ENCODE results near the gene PLEKHA5.

PLEKHA5 gene

GRCh38 chr12:19105463-19105862 lies 24.1 kb upstream of the PLEKHA5 start:
- WGBS, 2 experiments: 87 to 94% methylated on average over 2 of the region's 3 CpGs
- H3K4me3 ChIP-seq (ENCODE audit: insufficient read depth, low read depth, low read length): no peak overlapping the region
- H3K27me3 ChIP-seq (ENCODE audit: control insufficient read depth, insufficient read depth, low read length, poor library complexity, severe bottlenecking): no peaks in the 10 kb centered on the region
- no peaks in the 10 kb centered on the region for H3K36me3 ChIP-seq (ENCODE audit: control insufficient read depth, insufficient read depth, low read length)
- H3K9me3 ChIP-seq (ENCODE audit: control insufficient read depth, low read length): no peaks in the 10 kb centered on the region
- no peaks in the 10 kb centered on the region for H3K4me1 ChIP-seq (ENCODE audit: control insufficient read depth, insufficient read depth, low read length)
- no peak overlapping the region for H3K27ac ChIP-seq (ENCODE audit: insufficient read depth, low read depth, low read length, poor library complexity, severe bottlenecking)

GRCh38 chr12:19107750-19108149 lies 21.8 kb upstream of the PLEKHA5 start:
- Histone ChIP-seq H3K27me3 (ENCODE audit: control insufficient read depth, insufficient read depth, low read length, poor library complexity, severe bottlenecking) (no peaks in the 10 kb centered on the region), H3K27ac (ENCODE audit: insufficient read depth, low read depth, low read length, poor library complexity, severe bottlenecking) (no peak overlapping the region), H3K9me3 (ENCODE audit: control insufficient read depth, low read length) (no peaks in the 10 kb centered on the region), H3K4me1 (ENCODE audit: control insufficient read depth, insufficient read depth, low read length) (no peaks in the 10 kb centered on the region), H3K4me3 (ENCODE audit: insufficient read depth, low read depth, low read length) (no peak overlapping the region), H3K36me3 (ENCODE audit: control insufficient read depth, insufficient read depth, low read length) (no peaks in the 10 kb centered on the region)
- WGBS, 2 experiments: 96% methylated on average over 24 of the region's 24 CpGs

- no peak overlapping the region for H3K4me3 ChIP-seq (ENCODE audit: insufficient read depth, low read depth, low read length)
- no peaks in the 10 kb centered on the region for H3K36me3 ChIP-seq (ENCODE audit: control insufficient read depth, insufficient read depth, low read length)
- no peaks in the 10 kb centered on the region for H3K27me3 ChIP-seq (ENCODE audit: control insufficient read depth, insufficient read depth, low read length, poor library complexity, severe bottlenecking)
- no peak overlapping the region for H3K27ac ChIP-seq (ENCODE audit: insufficient read depth, low read depth, low read length, poor library complexity, severe bottlenecking)
- H3K4me1 ChIP-seq (ENCODE audit: control insufficient read depth, insufficient read depth, low read length): peaks cover 2% of the 10 kb centered on the region
- WGBS, 2 experiments: 92% methylated on average over 3 of the region's 3 CpGs
- H3K9me3 ChIP-seq (ENCODE audit: control insufficient read depth, low read length): no peaks in the 10 kb centered on the region
Measured at GRCh38 chr12:19110221-19110940, 19.2 kb upstream of the PLEKHA5 start.

- H3K36me3 ChIP-seq (ENCODE audit: control insufficient read depth, insufficient read depth, low read length): no peaks in the 10 kb centered on the region
- no peaks in the 10 kb centered on the region for H3K27me3 ChIP-seq (ENCODE audit: control insufficient read depth, insufficient read depth, low read length, poor library complexity, severe bottlenecking)
- no peak overlapping the region for H3K4me3 ChIP-seq (ENCODE audit: insufficient read depth, low read depth, low read length)
- H3K9me3 ChIP-seq (ENCODE audit: control insufficient read depth, low read length): no peaks in the 10 kb centered on the region
- H3K4me1 ChIP-seq (ENCODE audit: control insufficient read depth, insufficient read depth, low read length): peaks cover 8% of the 10 kb centered on the region
- 85 to 88% methylated on average over 2 of the region's 3 CpGs for WGBS, 2 experiments
- no peak overlapping the region for H3K27ac ChIP-seq (ENCODE audit: insufficient read depth, low read depth, low read length, poor library complexity, severe bottlenecking)
Measured at GRCh38 chr12:19113464-19113863, 16.1 kb upstream of the PLEKHA5 start.

- H3K4me3 ChIP-seq (ENCODE audit: insufficient read depth, low read depth, low read length): no peak overlapping the region
- no peaks in the 10 kb centered on the region for H3K9me3 ChIP-seq (ENCODE audit: control insufficient read depth, low read length)
- H3K36me3 ChIP-seq (ENCODE audit: control insufficient read depth, insufficient read depth, low read length): no peaks in the 10 kb centered on the region
- no peak overlapping the region for H3K27ac ChIP-seq (ENCODE audit: insufficient read depth, low read depth, low read length, poor library complexity, severe bottlenecking)
- H3K27me3 ChIP-seq (ENCODE audit: control insufficient read depth, insufficient read depth, low read length, poor library complexity, severe bottlenecking): no peaks in the 10 kb centered on the region
- 67 to 74% methylated on average over 1 of the region's 1 CpG for WGBS, 2 experiments
- H3K4me1 ChIP-seq (ENCODE audit: control insufficient read depth, insufficient read depth, low read length): peaks cover 8% of the 10 kb centered on the region
Measured at GRCh38 chr12:19115285-19115684, 14.2 kb upstream of the PLEKHA5 start.

GRCh38 chr12:19119440-19119839 lies 10.1 kb upstream of the PLEKHA5 start:
- no peak overlapping the region for H3K4me3 ChIP-seq (ENCODE audit: insufficient read depth, low read depth, low read length)
- WGBS, 2 experiments: 96 to 100% methylated on average over 1 to 3 of the region's 3 CpGs

GRCh38 chr12:19120795-19121194 lies 8.7 kb upstream of the PLEKHA5 start:
- Histone ChIP-seq H3K27ac (ENCODE audit: insufficient read depth, low read depth, low read length, poor library complexity, severe bottlenecking) (no peak overlapping the region), H3K36me3 (ENCODE audit: control insufficient read depth, insufficient read depth, low read length) (no peaks in the 10 kb centered on the region), H3K27me3 (ENCODE audit: control insufficient read depth, insufficient read depth, low read length, poor library complexity, severe bottlenecking) (no peaks in the 10 kb centered on the region), H3K9me3 (ENCODE audit: control insufficient read depth, low read length) (no peaks in the 10 kb centered on the region), H3K4me1 (ENCODE audit: control insufficient read depth, insufficient read depth, low read length) (peaks cover 1% of the 10 kb centered on the region), H3K4me3 (ENCODE audit: insufficient read depth, low read depth, low read length) (no peak overlapping the region)
- 62 to 64% methylated on average over 3 of the region's 3 CpGs for WGBS, 2 experiments

More at GRCh38 chr12:19119440-19119839, 10.1 kb upstream of the PLEKHA5 start:
- Histone ChIP-seq H3K4me1 (ENCODE audit: control insufficient read depth, insufficient read depth, low read length) (peaks cover 8% of the 10 kb centered on the region), H3K27me3 (ENCODE audit: control insufficient read depth, insufficient read depth, low read length, poor library complexity, severe bottlenecking) (no peaks in the 10 kb centered on the region), H3K27ac (ENCODE audit: insufficient read depth, low read depth, low read length, poor library complexity, severe bottlenecking) (no peak overlapping the region), H3K36me3 (ENCODE audit: control insufficient read depth, insufficient read depth, low read length) (no peaks in the 10 kb centered on the region), H3K9me3 (ENCODE audit: control insufficient read depth, low read length) (no peaks in the 10 kb centered on the region)

- no peaks in the 10 kb centered on the region for H3K36me3 ChIP-seq (ENCODE audit: control insufficient read depth, insufficient read depth, low read length)
- WGBS, 2 experiments: 87 to 100% methylated on average over 1 of the region's 1 CpG
- H3K4me3 ChIP-seq (ENCODE audit: insufficient read depth, low read depth, low read length): no peak overlapping the region
- no peaks in the 10 kb centered on the region for H3K4me1 ChIP-seq (ENCODE audit: control insufficient read depth, insufficient read depth, low read length)
- no peaks in the 10 kb centered on the region for H3K27me3 ChIP-seq (ENCODE audit: control insufficient read depth, insufficient read depth, low read length, poor library complexity, severe bottlenecking)
- no peaks in the 10 kb centered on the region for H3K9me3 ChIP-seq (ENCODE audit: control insufficient read depth, low read length)
- no peak overlapping the region for H3K27ac ChIP-seq (ENCODE audit: insufficient read depth, low read depth, low read length, poor library complexity, severe bottlenecking)
Measured at GRCh38 chr12:19121449-19122018, 8.0 kb upstream of the PLEKHA5 start.

GRCh38 chr12:19125325-19125724 lies 4.2 kb upstream of the PLEKHA5 start:
- Histone ChIP-seq H3K27me3 (ENCODE audit: control insufficient read depth, insufficient read depth, low read length, poor library complexity, severe bottlenecking) (no peaks in the 10 kb centered on the region), H3K9me3 (ENCODE audit: control insufficient read depth, low read length) (no peaks in the 10 kb centered on the region), H3K27ac (ENCODE audit: insufficient read depth, low read depth, low read length, poor library complexity, severe bottlenecking) (no peak overlapping the region), H3K36me3 (ENCODE audit: control insufficient read depth, insufficient read depth, low read length) (no peaks in the 10 kb centered on the region), H3K4me1 (ENCODE audit: control insufficient read depth, insufficient read depth, low read length) (no peaks in the 10 kb centered on the region), H3K4me3 (ENCODE audit: insufficient read depth, low read depth, low read length) (no peak overlapping the region)
- WGBS, 2 experiments: 90 to 98% methylated on average over 5 of the region's 5 CpGs

GRCh38 chr12:19127270-19127669 lies 2.3 kb upstream of the PLEKHA5 start:
- no peaks in the 10 kb centered on the region for H3K4me1 ChIP-seq (ENCODE audit: control insufficient read depth, insufficient read depth, low read length)
- no peaks in the 10 kb centered on the region for H3K27me3 ChIP-seq (ENCODE audit: control insufficient read depth, insufficient read depth, low read length, poor library complexity, severe bottlenecking)
- no peaks in the 10 kb centered on the region for H3K9me3 ChIP-seq (ENCODE audit: control insufficient read depth, low read length)
- no peak overlapping the region for H3K27ac ChIP-seq (ENCODE audit: insufficient read depth, low read depth, low read length, poor library complexity, severe bottlenecking)
- H3K36me3 ChIP-seq (ENCODE audit: control insufficient read depth, insufficient read depth, low read length): no peaks in the 10 kb centered on the region
- no peak overlapping the region for H3K4me3 ChIP-seq (ENCODE audit: insufficient read depth, low read depth, low read length)

Measured in ectodermal cell (in vitro differentiated cells).